Glutamatergic neuron (in vitro differentiated cells): Measurements from ENCODE around the gene NCBP2L. TPM values are rescaled to one million over a fixed set of nuclear protein-coding genes. Genes with fewer than 3 reads are reported as not detected.
A peak's percentile ranks its signal among the peaks of the same experiment; 100 is the strongest.

Experiments
- DNase-seq: peaks from one replicate; pipeline ENCODE4 v3.0.0; 2022
- H3K27ac Mint-ChIP-seq: one replicate; pipeline ENCODE4 v1.8.0; 2020; ENCODE audit warnings: mild to moderate bottlenecking, mixed read lengths, inconsistent platforms; ENCODE audit not compliant: unreplicated experiment
- H3K27me3 Mint-ChIP-seq: one replicate; pipeline ENCODE4 v1.8.0; 2020; ENCODE audit warnings: mild to moderate bottlenecking, moderate library complexity, mixed read lengths, inconsistent platforms; ENCODE audit not compliant: unreplicated experiment
- H3K36me3 Mint-ChIP-seq: one replicate; pipeline ENCODE4 v1.8.0; 2020; ENCODE audit warnings: mild to moderate bottlenecking, mixed read lengths, inconsistent platforms; ENCODE audit not compliant: unreplicated experiment
- H3K4me1 Mint-ChIP-seq: one replicate; pipeline ENCODE4 v1.8.0; 2020; ENCODE audit warnings: mild to moderate bottlenecking, low read depth, mixed read lengths, inconsistent platforms; ENCODE audit not compliant: unreplicated experiment
- H3K4me3 Mint-ChIP-seq: one replicate; pipeline ENCODE4 v1.8.0; 2020; ENCODE audit warnings: mild to moderate bottlenecking, mixed read lengths, inconsistent platforms; ENCODE audit not compliant: unreplicated experiment
- H3K9me3 Mint-ChIP-seq: one replicate; pipeline ENCODE4 v1.8.0; 2020; ENCODE audit warnings: mild to moderate bottlenecking, moderate library complexity, mixed read lengths, inconsistent platforms; ENCODE audit not compliant: unreplicated experiment
- CTCF ChIP-seq: fragments of 200-600 bp; sonication (generic); IDR thresholded peaks from one replicate; pipeline ENCODE4 v1.5.0; 2021; ENCODE audit not compliant: partially characterized antibody, unreplicated experiment
- total RNA-seq: library from RNA; stranded (reverse); fragmentation: NEBNext Ultra II Directional; extraction: Animal tissue kit (Norgen Biotek cat#: 25700); gene quantifications from one replicate; pipeline ENCODE4 v1.2.1, GENCODE V29; 2021; ENCODE audit not compliant: unreplicated experiment

NCBP2L gene
- total RNA-seq, 1 donor from 2014 or later: not detected

DNA sequence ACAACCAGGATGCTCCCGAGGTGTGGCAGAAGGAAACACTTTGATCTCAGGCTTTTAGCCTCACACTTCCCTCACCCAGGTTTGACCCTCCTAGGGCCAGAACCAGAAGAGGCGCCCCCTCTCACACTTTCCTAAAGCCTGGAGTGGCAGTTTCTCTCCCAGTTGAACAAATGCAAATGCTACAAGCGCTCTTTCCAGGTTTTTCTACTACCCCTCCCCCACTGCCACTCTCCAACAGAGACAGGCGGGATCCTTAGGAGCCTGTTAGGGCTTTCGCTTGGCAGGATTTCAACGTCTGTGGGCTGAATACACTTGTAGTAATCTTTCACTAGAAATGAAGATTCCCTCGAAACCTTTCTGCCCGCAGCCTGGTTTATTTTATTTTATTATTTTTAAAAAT lies 4.3 kb upstream of the NCBP2L start:
- Mint-ChIP-seq H3K27me3 (peaks cover 3% of the 10 kb centered on the region), H3K9me3 (no peaks in the 10 kb centered on the region), H3K4me1 (peaks cover 2% of the 10 kb centered on the region), H3K4me3 (no peak overlapping the region), H3K36me3 (no peaks in the 10 kb centered on the region), H3K27ac (no peak overlapping the region)
- no peak for TF ChIP-seq CTCF
- DNase-seq: peak; percentile 23

DNA sequence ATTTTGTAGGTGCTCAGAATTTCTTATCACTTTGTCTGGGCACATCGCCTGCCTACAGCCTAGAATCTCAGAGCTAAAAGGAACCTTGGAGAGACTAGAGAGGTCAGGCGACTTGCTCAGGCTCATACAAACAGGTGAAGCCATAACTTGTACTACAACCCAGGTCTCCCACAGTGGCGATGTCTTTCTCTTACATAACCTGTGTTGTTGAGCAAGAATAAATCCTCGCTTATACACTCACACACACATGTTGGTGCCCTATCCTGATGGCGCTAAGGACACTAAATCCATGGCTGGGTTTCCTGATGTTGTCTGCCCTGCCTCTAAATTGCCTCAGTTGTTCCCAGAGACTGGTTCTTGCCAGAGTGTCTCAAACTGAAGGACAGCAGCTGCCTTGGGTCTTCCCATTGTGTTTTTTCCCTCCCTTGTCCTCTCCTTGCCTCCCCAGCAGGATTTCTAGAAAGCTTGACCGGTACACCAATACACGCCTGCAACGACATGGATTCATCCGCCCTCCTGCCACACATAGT lies 3.6 kb upstream of the NCBP2L start:
- Mint-ChIP-seq H3K4me1 (peaks cover 2% of the 10 kb centered on the region), H3K9me3 (no peaks in the 10 kb centered on the region), H3K27ac (no peak overlapping the region), H3K4me3 (no peak overlapping the region), H3K27me3 (peaks cover 3% of the 10 kb centered on the region), H3K36me3 (no peaks in the 10 kb centered on the region)
- TF ChIP-seq CTCF: no peak
- no peak for DNase-seq

DNA sequence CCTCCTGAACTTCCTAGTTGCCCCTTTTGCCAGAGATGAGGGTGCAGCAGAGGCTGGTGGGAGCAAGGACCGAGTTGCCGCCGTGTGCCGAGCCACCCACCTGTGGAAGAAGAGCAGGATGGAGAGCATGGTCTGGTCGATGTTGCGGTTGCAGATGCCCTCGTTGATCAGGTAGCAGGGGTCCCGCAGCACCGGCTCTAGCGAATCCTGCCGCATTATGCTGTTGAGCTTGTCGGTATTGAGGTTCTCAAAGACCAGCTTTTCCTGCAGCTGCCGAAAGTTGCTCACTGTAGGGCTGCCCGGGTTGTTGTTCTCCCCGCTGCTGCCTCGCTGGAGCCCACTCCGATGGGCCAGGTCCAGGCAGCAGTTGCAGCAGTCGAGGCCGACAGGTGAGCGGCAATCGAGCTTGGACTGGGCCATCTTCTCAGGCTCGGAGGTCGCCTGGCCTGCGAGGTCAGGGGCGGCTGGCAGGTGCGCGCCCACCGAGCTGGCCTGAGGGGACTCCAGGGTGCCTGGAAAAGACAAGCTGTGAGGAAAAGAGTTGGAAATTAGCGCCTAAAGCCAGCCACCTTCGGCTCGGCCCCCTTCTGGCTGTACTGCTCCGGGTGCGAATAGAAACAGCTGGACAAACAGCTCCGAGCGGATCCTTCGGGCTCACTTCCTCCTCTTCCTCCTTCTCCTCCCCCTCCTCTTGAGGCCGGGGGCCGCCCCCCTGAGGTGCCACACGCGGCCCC lies 2.4 kb upstream of the NCBP2L start:
- no peak overlapping the region for H3K27ac Mint-ChIP-seq
- no peaks in the 10 kb centered on the region for H3K9me3 Mint-ChIP-seq
- peak overlapping the region; percentile 34 for H3K4me3 Mint-ChIP-seq
- no peaks in the 10 kb centered on the region for H3K36me3 Mint-ChIP-seq
- peaks cover 2% of the 10 kb centered on the region for H3K4me1 Mint-ChIP-seq
- TF ChIP-seq CTCF: no peak
- peaks cover 3% of the 10 kb centered on the region for H3K27me3 Mint-ChIP-seq
- no peak for DNase-seq

GRCh38 chrX:107775734-107776511 lies 1.6 kb upstream of the NCBP2L start, which contains the start of gene TSC22D3:
Gene TSC22D3 (minus strand): TSS chrX:107775787. CDS start chrX:107775419, 368 bp downstream.
- H3K4me3 Mint-ChIP-seq: peak within 1 kb of the TSS; percentile 93
- peak; percentile 77 for DNase-seq
- TF ChIP-seq CTCF: no peak
- peaks cover 2% of the 10 kb centered on the region for H3K4me1 Mint-ChIP-seq
- peaks cover 3% of the 10 kb centered on the region for H3K27me3 Mint-ChIP-seq
- H3K27ac Mint-ChIP-seq: no peak within 1 kb of the TSS
- no peaks in the 10 kb centered on the region for H3K36me3 Mint-ChIP-seq
- no peaks in the 10 kb centered on the region for H3K9me3 Mint-ChIP-seq
